ENCODE measurements around the gene TFDP2.
"Not testable (repeated sequence)": the region's sequence is repeated elsewhere in the genome, so short reads cannot be mapped to it uniquely, and the experiment has no call there.

The TFDP2 gene

DNA sequence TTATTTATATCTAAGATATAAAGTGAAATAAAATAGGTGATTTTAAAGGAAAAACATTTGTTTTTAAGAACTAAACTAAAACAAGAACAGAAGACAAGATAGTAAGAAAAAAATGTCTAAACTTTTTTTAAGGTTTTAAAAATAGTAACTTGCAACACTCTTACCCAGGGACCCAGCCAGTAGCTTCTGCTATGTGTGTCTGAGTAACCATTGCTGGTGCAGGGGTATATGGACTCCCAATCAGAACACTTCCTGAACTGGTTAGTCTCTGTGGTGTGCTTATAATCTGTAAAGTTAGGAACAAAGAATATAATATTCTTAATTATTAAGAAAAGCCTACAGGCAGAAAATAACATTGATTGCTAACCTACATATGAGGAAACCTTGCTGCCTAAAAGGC lies 154.5 kb downstream of the TFDP2 start:
- no peak overlapping the region for H3K4me3 ChIP-seq (replicated peaks in 1 of 2; ENCODE audit: low read depth in 2 of 2, low read length in 2 of 2)
- TF ChIP-seq, protein P1, sequence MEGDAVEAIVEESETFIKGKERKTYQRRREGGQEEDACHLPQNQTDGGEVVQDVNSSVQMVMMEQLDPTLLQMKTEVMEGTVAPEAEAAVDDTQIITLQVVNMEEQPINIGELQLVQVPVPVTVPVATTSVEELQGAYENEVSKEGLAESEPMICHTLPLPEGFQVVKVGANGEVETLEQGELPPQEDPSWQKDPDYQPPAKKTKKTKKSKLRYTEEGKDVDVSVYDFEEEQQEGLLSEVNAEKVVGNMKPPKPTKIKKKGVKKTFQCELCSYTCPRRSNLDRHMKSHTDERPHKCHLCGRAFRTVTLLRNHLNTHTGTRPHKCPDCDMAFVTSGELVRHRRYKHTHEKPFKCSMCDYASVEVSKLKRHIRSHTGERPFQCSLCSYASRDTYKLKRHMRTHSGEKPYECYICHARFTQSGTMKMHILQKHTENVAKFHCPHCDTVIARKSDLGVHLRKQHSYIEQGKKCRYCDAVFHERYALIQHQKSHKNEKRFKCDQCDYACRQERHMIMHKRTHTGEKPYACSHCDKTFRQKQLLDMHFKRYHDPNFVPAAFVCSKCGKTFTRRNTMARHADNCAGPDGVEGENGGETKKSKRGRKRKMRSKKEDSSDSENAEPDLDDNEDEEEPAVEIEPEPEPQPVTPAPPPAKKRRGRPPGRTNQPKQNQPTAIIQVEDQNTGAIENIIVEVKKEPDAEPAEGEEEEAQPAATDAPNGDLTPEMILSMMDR (IDR thresholded peaks at IDR 0.05; ENCODE audit: low read depth, low read length), result no peak
- no peak for DNase-seq (ENCODE audit: low read depth in 2 of 2)

DNA sequence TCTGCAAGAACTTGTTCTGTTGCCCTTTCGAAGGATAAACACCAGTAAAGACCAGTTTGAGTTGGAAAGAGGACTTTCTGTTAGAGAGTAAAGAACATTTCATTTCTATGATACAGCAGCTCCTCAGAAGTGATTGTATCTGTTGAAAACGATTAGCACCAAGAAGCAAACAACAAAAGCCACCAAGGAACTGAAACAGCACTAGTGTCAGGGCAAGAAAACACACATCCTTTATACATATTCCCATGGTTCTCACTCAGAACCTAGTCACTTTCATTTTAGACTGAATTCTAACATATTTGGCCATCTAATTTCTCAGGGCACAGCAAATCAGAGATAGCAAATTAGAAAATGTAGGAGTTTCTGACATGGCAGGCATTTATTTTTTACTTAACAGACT lies 156.8 kb downstream of the TFDP2 start:
- TF ChIP-seq, protein P1 (IDR thresholded peaks at IDR 0.05; ENCODE audit: low read depth, low read length), result no peak
- H3K4me3 ChIP-seq (replicated peaks in 1 of 2; ENCODE audit: low read depth in 2 of 2, low read length in 2 of 2), result no peak overlapping the region
- no peak for DNase-seq (ENCODE audit: low read depth in 2 of 2)

DNA sequence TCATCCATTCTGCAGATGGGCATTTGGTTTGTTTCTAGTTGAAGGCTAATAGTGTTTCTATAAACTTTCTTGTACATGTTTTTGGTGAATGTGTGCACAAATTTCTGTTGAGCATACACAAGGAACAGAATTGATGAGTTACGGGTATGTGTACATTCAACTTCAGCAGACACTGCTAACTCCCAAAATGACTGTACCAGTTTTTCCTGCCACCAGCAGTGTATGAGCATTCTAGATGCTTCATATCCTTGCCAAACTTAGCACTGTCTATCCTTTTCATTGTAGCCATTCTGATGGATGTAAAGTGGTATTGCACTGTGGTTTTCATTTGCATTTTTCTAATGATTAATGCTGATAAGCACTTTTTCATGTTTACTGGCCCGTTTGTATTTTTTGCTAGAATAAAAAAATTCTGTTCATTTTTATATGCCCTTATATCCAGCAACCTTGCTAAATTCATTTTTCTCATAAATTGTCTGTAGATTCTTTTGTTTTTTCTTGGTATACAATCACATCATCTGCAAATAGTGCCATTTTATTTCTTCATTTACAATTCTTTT lies 162.7 kb downstream of the TFDP2 start:
- TF ChIP-seq, protein P1 (IDR thresholded peaks at IDR 0.05; ENCODE audit: low read depth, low read length), result no peak
- no peak overlapping the region for H3K4me3 ChIP-seq (replicated peaks in 1 of 2; ENCODE audit: low read depth in 2 of 2, low read length in 2 of 2)
- no peak for DNase-seq (ENCODE audit: low read depth in 2 of 2)

DNA sequence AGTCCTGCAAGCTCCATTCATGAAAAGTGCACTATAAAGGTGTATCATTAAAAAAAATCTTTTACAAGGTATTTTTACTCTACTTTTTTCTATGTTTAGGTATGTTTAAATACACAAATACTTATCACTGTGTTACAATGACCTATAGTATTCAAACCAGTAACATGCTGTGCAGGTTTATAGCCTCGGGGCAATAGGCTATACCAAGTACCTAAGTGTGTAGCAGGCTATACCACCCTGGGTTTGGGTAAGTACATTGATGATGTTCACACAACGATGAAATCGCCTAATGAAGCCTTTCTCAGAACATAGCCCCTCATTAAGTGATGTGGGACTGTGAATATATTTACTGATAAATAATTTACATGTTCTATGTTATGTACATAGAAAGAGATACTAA lies 168.3 kb downstream of the TFDP2 start:
- TF ChIP-seq, protein P1 (IDR thresholded peaks at IDR 0.05; ENCODE audit: low read depth, low read length), result no peak
- no peak for DNase-seq (ENCODE audit: low read depth in 2 of 2)

DNA sequence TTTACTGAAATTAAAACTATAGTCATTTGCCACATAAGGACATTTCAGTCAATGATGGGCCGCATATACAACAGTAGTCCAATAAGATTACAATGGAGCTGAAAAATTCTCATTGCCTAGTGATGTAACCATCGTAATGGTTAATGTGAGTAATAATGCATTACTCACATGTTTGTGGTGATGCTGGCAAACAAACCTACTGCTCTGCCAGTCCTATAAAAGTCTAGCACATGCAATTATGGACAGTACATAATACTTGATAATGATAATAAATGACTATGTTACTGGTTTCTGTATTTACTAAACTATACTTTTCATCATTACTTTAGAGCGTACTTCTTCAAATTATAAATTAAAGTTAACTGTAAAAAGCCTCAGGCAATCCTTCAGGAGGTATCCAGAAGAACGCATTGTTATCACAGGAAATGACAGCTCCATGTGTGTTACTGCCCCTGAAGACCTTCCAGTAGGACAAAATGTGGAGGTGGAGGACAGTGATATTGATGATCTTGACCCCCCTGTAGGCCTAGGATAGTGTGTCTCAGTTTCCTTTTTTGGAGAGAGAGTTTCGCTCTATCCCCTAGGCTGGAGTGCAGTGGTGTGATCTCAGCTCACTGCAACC lies 170.2 kb downstream of the TFDP2 start:
- peak; percentile 76 to 87 for DNase-seq (ENCODE audit: low read depth in 2 of 2)
- H3K4me3 ChIP-seq (replicated peaks in 1 of 2; ENCODE audit: low read depth in 2 of 2, low read length in 2 of 2), result no peak overlapping the region
- TF ChIP-seq, protein P1 (IDR thresholded peaks at IDR 0.05; ENCODE audit: low read depth, low read length), result no peak

More for the DNA sequence above, 168.3 kb downstream of the TFDP2 start:
- H3K4me3 ChIP-seq (replicated peaks in 1 of 2; ENCODE audit: low read depth in 2 of 2, low read length in 2 of 2), result no peak overlapping the region

DNA sequence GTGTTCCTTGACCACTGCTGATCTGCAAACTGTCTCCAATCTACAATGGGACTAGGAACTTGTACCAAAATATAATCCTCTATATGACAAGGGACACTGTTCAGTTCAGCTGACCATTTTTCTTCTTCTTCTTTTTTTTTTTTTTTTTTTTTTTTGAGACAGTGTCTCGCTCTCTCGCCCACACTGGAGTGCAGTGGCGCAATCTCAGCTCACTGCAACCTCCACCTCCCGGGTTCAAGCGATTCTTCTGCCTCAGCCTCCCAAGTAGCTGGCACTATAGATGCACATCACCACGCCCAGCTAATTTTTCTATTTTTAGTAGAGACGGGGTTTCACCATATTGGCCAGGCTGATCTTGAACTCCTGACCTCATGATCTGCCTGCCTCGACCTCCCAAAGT lies 174.6 kb downstream of the TFDP2 start:
- DNase-seq (ENCODE audit: low read depth in 2 of 2); H3K4me3 ChIP-seq (replicated peaks in 1 of 2; ENCODE audit: low read depth in 2 of 2, low read length in 2 of 2): not testable (repeated sequence)

DNA sequence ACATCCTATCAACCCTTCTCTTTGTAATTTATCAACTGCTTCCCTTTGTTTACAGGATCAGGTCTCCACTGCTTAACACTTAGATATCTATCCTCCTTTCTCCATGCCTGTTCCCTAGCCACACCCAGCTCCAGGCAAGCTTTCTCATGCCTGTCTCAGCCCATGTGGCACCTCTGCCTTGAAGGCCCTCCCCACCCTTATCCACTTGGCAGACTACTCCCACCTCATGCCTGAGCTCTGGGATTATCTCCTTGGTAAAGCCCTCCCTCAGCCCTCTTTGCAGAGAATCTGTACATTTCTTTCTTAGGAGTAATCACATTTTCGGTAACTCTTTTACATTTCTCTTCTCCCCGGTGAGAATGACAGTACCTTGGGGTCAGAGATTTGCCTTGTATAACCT lies 176.9 kb downstream of the TFDP2 start:
- no peak overlapping the region for H3K4me3 ChIP-seq (replicated peaks in 1 of 2; ENCODE audit: low read depth in 2 of 2, low read length in 2 of 2)
- TF ChIP-seq, protein P1 (IDR thresholded peaks at IDR 0.05; ENCODE audit: low read depth, low read length), result no peak
- peak in 1 of 2 donors; percentile 12 for DNase-seq (ENCODE audit: low read depth in 2 of 2)
